Mesothelial cell of epicardium (in vitro differentiated cells): ENCODE data around the gene SSTR5. TPM values are rescaled to one million over a fixed set of nuclear protein-coding genes. Genes with fewer than 3 reads are reported as not detected.

ENCODE experiments used
- DNase-seq, 2 experiments: peaks; one replicate each; pipeline ENCODE4 v3.0.0; 2021; ENCODE audit warnings: low spot score in 2 of 2; ENCODE audit not compliant: unreplicated experiment in 2 of 2
- H3K27ac Mint-ChIP-seq: 2 replicates; pipeline ENCODE4 v1.8.0; 2021; ENCODE audit warnings: mixed read lengths
- H3K27me3 Mint-ChIP-seq: 2 replicates; pipeline ENCODE4 v1.8.0; 2021; ENCODE audit warnings: low read depth, mixed read lengths
- H3K36me3 Mint-ChIP-seq: 2 replicates; pipeline ENCODE4 v1.8.0; 2021; ENCODE audit warnings: mixed read lengths
- H3K4me1 Mint-ChIP-seq: 2 replicates; pipeline ENCODE4 v1.8.0; 2021; ENCODE audit warnings: mixed read lengths
- H3K4me3 Mint-ChIP-seq: 2 replicates; pipeline ENCODE4 v1.8.0; 2021; ENCODE audit warnings: mild to moderate bottlenecking, moderate library complexity, mixed read lengths
- H3K9me3 Mint-ChIP-seq: 2 replicates; pipeline ENCODE4 v1.8.0; 2021; ENCODE audit warnings: mixed read lengths
- CTCF ChIP-seq: fragments of 200-600 bp; sonication (generic); IDR thresholded peaks from one replicate; pipeline ENCODE4 v1.5.0; 2021; ENCODE audit warnings: antibody characterized with exemption; ENCODE audit not compliant: unreplicated experiment
- total RNA-seq: library from RNA; stranded (reverse); gene quantifications from 3 replicates; pipeline ENCODE4 v1.2.1, GENCODE V29; 2021

Gene SSTR5
- total RNA-seq, 1 donor from 2014 or later: not detected

DNA sequence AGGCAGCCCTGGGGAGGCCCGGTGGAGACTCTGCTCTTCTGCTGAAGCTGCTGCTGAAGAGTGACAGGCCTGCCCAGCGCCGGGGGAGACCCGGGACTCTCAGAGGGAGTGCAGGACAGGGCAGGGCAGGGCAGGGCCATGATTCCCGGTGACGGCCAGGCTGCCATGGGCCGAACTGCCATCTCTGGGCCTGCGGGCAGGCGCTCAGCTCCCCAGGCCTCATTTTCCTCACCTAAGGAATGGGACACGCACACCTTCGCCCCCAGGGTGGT is 22.6 kb upstream of the SSTR5 start:
- Mint-ChIP-seq H3K27ac (no peak overlapping the region), H3K27me3 (no peaks in the 10 kb centered on the region), H3K4me3 (no peak overlapping the region), H3K9me3 (no peaks in the 10 kb centered on the region), H3K36me3 (no peaks in the 10 kb centered on the region), H3K4me1 (no peaks in the 10 kb centered on the region)
- no peak for DNase-seq
- no peak for TF ChIP-seq CTCF

DNA sequence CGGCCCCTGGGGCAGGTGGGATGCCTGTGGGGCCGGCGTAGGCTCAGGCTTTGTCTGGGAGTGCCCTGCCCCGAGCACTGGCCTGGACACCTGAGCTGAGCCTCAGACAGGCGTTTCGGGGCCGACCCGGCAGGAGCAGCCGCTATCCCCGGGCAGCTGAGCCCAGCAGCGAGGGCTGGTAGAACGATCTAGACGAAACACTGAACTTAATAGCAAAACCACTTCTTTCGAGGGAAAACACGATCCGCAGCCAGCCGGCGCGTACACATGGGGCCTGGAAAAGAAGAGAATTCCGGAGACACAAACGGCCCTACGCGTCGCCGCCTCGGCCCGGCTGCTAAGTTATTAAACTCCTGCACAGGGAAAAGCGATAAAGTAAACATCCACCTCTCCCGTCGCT is 22.0 kb upstream of the SSTR5 start:
- no peak overlapping the region for H3K27ac Mint-ChIP-seq

DNA sequence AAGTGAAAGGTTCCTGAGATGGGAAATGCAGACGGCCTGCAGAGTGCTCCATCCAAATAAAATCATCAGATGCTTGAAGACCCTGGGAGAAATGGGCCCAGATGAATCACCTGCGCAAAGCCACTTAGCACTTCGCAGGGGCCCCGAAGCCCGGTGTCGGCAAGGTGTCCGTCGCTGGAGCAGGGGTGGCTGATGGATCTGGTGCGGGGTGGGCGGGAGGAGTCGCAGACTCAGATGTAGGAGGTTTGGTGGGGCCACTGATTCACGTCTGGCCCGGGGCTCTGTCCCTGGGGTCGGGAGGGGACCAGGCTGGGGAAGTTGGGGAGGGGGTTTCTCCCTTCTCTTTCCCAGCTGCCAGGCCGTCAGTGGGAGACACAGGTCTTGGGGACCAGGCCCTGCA is 21.6 kb upstream of the SSTR5 start:
- no peak overlapping the region for H3K4me3 Mint-ChIP-seq
- H3K36me3 Mint-ChIP-seq: no peaks in the 10 kb centered on the region
- no peak for TF ChIP-seq CTCF

More for the DNA sequence above, 22.0 kb upstream of the SSTR5 start:
- DNase-seq: no peak
- Mint-ChIP-seq H3K9me3 (no peaks in the 10 kb centered on the region), H3K4me1 (no peaks in the 10 kb centered on the region), H3K4me3 (no peak overlapping the region), H3K27me3 (peaks cover 3% of the 10 kb centered on the region), H3K36me3 (no peaks in the 10 kb centered on the region)
- TF ChIP-seq CTCF: no peak

GRCh38 chr16:1051446-1051845 is 21.1 kb upstream of the SSTR5 start:
- no peaks in the 10 kb centered on the region for H3K4me1 Mint-ChIP-seq
- H3K4me3 Mint-ChIP-seq: no peak overlapping the region
- no peak for DNase-seq
- no peaks in the 10 kb centered on the region for H3K36me3 Mint-ChIP-seq
- H3K9me3 Mint-ChIP-seq: no peaks in the 10 kb centered on the region
- H3K27me3 Mint-ChIP-seq: peaks cover 3% of the 10 kb centered on the region
- no peak overlapping the region for H3K27ac Mint-ChIP-seq
- TF ChIP-seq CTCF: no peak

More for the DNA sequence above, 21.6 kb upstream of the SSTR5 start:
- H3K27me3 Mint-ChIP-seq: peaks cover 3% of the 10 kb centered on the region
- no peak overlapping the region for H3K27ac Mint-ChIP-seq
- no peak for DNase-seq
- no peaks in the 10 kb centered on the region for H3K9me3 Mint-ChIP-seq
- H3K4me1 Mint-ChIP-seq: no peaks in the 10 kb centered on the region

DNA sequence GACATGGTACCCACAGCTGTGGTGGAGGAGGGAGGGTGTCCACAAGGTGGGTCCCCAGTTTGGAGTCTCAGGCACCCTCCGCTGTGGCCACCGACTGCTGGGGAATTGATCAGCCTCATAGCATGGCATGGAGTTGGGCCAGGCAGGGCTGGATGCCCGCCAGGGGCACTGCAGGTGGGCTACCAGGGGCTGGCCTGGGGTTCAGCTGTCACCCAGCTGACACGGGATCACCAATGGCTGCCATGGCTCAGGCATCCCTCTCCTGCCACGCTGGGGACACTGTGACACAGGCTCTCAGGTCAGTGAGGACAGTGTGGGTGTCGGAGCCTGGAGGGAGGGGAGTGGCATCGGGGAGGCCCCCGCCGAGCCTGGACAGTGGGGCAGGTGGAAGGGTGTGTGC is 19.8 kb upstream of the SSTR5 start:
- Mint-ChIP-seq H3K27ac (no peak overlapping the region), H3K9me3 (no peaks in the 10 kb centered on the region), H3K4me1 (no peaks in the 10 kb centered on the region), H3K36me3 (no peaks in the 10 kb centered on the region), H3K4me3 (no peak overlapping the region), H3K27me3 (peaks cover 4% of the 10 kb centered on the region)
- no peak for TF ChIP-seq CTCF
- DNase-seq: no peak

- DNase-seq: no peak
- H3K27ac Mint-ChIP-seq: no peak overlapping the region
- H3K4me3 Mint-ChIP-seq: no peak overlapping the region
- no peaks in the 10 kb centered on the region for H3K36me3 Mint-ChIP-seq
- H3K27me3 Mint-ChIP-seq: peaks cover 4% of the 10 kb centered on the region
- TF ChIP-seq CTCF: no peak
- H3K4me1 Mint-ChIP-seq: no peaks in the 10 kb centered on the region
- H3K9me3 Mint-ChIP-seq: no peaks in the 10 kb centered on the region
Measured at GRCh38 chr16:1053121-1053521, 19.4 kb upstream of the SSTR5 start.
